Endothelial cell of umbilical vein (primary cell): ENCODE measurements around the gene ZNF157.

ENCODE experiments used
- CTCF ChIP-seq, 2 donors: IDR thresholded peaks; 1 replicate in 1 of 2; 2 replicates in 1 of 2; pipeline ENCODE4 v1.5.1; 2011; ENCODE audit warnings: low read length in 2 of 2, mild to moderate bottlenecking in 2 of 2, moderate library complexity in 2 of 2, control low read depth in 1 of 2, inconsistent platforms in 1 of 2, low read depth in 1 of 2; ENCODE audit not compliant: insufficient read depth in 1 of 2; ENCODE audit errors: extremely low read depth in 1 of 2
- EZH2 ChIP-seq: IDR thresholded peaks from 2 replicates; pipeline ENCODE4 v1.6.1; 2012; ENCODE audit warnings: borderline replicate concordance, low read depth, mild to moderate bottlenecking, moderate library complexity, low read length, inconsistent platforms; ENCODE audit not compliant: severe bottlenecking
- GATA2 ChIP-seq: IDR thresholded peaks from 2 replicates; pipeline ENCODE4 v1.7.0; 2011; ENCODE audit warnings: low read depth, mild to moderate bottlenecking, moderate library complexity, mixed read lengths, low read length; ENCODE audit not compliant: insufficient read length, insufficient read depth
- JUN ChIP-seq: IDR thresholded peaks from 2 replicates; pipeline ENCODE4 v1.6.1; 2011; ENCODE audit warnings: borderline replicate concordance, low read depth; ENCODE audit not compliant: insufficient read length, insufficient read depth
- MAX ChIP-seq: IDR thresholded peaks from 2 replicates; pipeline ENCODE4 v1.6.1; 2011; ENCODE audit not compliant: insufficient read depth, insufficient read length
- MYC ChIP-seq: IDR thresholded peaks from one replicate; pipeline ENCODE4 v1.6.1; 2011; ENCODE audit warnings: mild to moderate bottlenecking, low read depth, low read length
- POLR2A ChIP-seq: IDR thresholded peaks from 2 replicates; pipeline ENCODE4 v1.6.1; 2012; ENCODE audit warnings: low read depth, mild to moderate bottlenecking, control low read depth, low read length
- POLR2AphosphoS5 ChIP-seq: IDR thresholded peaks from 2 replicates; pipeline ENCODE4 v1.6.1; 2012; ENCODE audit warnings: low read depth, mild to moderate bottlenecking, control low read depth, low read length, moderate library complexity; ENCODE audit not compliant: insufficient read depth

GRCh38 chrX:47384502-47384901 is 14.1 kb downstream of the ZNF157 start:
- TF ChIP-seq CTCF (IDR thresholded peaks at IDR 0.05; ENCODE audit: extremely low read depth in 1 of 2, insufficient read depth in 1 of 2, low read depth in 1 of 2, low read length in 2 of 2) (peak; percentile 46 to 51), POLR2AphosphoS5 (no peak), EZH2 (no peak), POLR2A (no peak), MYC (no peak), GATA2 (no peak), JUN (no peak), MAX (no peak)
